HepG2 (cell line): Measurements from ENCODE around the gene MXRA8. TPM values are rescaled to one million over a fixed set of nuclear protein-coding genes. Genes with fewer than 3 reads are reported as not detected.

ENCODE experiments used
- CTCF ChIP-seq: sonication (generic); formaldehyde crosslinking; IDR thresholded peaks from 2 replicates; pipeline ENCODE4 v1.5.0; 2020; ENCODE audit warnings: mild to moderate bottlenecking, missing genetic modification reagents, moderate library complexity
- FOXK1 ChIP-seq: sonication (generic); formaldehyde crosslinking; IDR thresholded peaks from 2 replicates; pipeline ENCODE4 v1.4.0; 2020; ENCODE audit warnings: low read depth, missing genetic modification reagents, borderline replicate concordance
- HCFC1 ChIP-seq: fragments of 150-350 bp; IDR thresholded peaks from 2 replicates; pipeline ENCODE4 v1.6.1; 2014; ENCODE audit warnings: low read depth, low read length
- HINFP ChIP-seq: sonication (generic); formaldehyde crosslinking; IDR thresholded peaks from 2 replicates; pipeline ENCODE4 v1.4.0; 2020; ENCODE audit warnings: low read depth, mild to moderate bottlenecking, missing genetic modification reagents
- MBD4 ChIP-seq: IDR thresholded peaks from 2 replicates; pipeline ENCODE4 v1.6.1; 2012; ENCODE audit warnings: low read length, inconsistent platforms, borderline replicate concordance
- MIER2 ChIP-seq: IDR thresholded peaks from 2 replicates; pipeline ENCODE4 v1.6.1; 2016; ENCODE audit warnings: missing biosample characterization, missing genetic modification reagents
- PATZ1 ChIP-seq: sonication (generic); formaldehyde crosslinking; IDR thresholded peaks from 2 replicates; pipeline ENCODE4 v1.4.0; 2020; ENCODE audit warnings: missing genetic modification reagents
- SMC3 ChIP-seq: IDR thresholded peaks from 2 replicates; pipeline ENCODE4 v1.6.1; 2011; ENCODE audit warnings: low read length, improper control_type of control experiment
- XBP1 ChIP-seq: sonication (generic); formaldehyde crosslinking; IDR thresholded peaks from 2 replicates; pipeline ENCODE4 v1.5.0; 2020; ENCODE audit warnings: missing genetic modification reagents
- ZBED4 ChIP-seq: sonication (generic); formaldehyde crosslinking; IDR thresholded peaks from 2 replicates; pipeline ENCODE4 v1.4.0; 2020; ENCODE audit warnings: missing genetic modification reagents, borderline replicate concordance
- ZFP82 ChIP-seq: sonication (generic); formaldehyde crosslinking; IDR thresholded peaks from 2 replicates; pipeline ENCODE4 v1.5.1; 2020; ENCODE audit warnings: mild to moderate bottlenecking, missing genetic modification reagents, borderline replicate concordance
- ZKSCAN8 ChIP-seq: IDR thresholded peaks from 2 replicates; pipeline ENCODE4 v1.6.1; 2016; ENCODE audit warnings: borderline replicate concordance, missing genetic modification reagents, missing compliant biosample characterization
- ZMYM3 ChIP-seq: sonication (generic); formaldehyde crosslinking; IDR thresholded peaks from 2 replicates; pipeline ENCODE4 v1.5.1; 2020; ENCODE audit warnings: mild to moderate bottlenecking, missing genetic modification reagents
- ZNF234 ChIP-seq: sonication (generic); formaldehyde crosslinking; conservative IDR thresholded peaks from 2 replicates; pipeline ENCODE4 v1.5.1; 2020; ENCODE audit warnings: mild to moderate bottlenecking, missing genetic modification reagents
- ZNF30 ChIP-seq: sonication (generic); formaldehyde crosslinking; IDR thresholded peaks from 2 replicates; pipeline ENCODE4 v1.5.0; 2020; ENCODE audit warnings: mild to moderate bottlenecking, missing genetic modification reagents
- ZNF703 ChIP-seq: sonication (generic); formaldehyde crosslinking; IDR thresholded peaks from 2 replicates; pipeline ENCODE4 v1.5.1; 2020; ENCODE audit warnings: missing genetic modification reagents, mild to moderate bottlenecking, moderate library complexity, borderline replicate concordance
- ZNF773 ChIP-seq: sonication (generic); formaldehyde crosslinking; IDR thresholded peaks from 2 replicates; pipeline ENCODE4 v1.4.0; 2020; ENCODE audit warnings: missing genetic modification reagents, borderline replicate concordance
- ZNF883 ChIP-seq: sonication (generic); formaldehyde crosslinking; IDR thresholded peaks from 2 replicates; pipeline ENCODE4 v1.5.1; 2020; ENCODE audit warnings: mild to moderate bottlenecking, missing genetic modification reagents; ENCODE audit errors: not compliant biosample characterization
- polyA plus RNA-seq, 8 experiments: library from polyadenylated mRNA; depleted of rRNA in 3 of 8; stranded (reverse) in 7 of 8; unstranded in 1 of 8; fragments of >200 nt; fragmentation: Illumina TruSeq in 4 of 8; extraction: Trizol in 4 of 8; gene quantifications; 2 replicates each; pipeline versions ENCODE4 v1.2.1 to v1.2.3, GENCODE V29; 2011 to 2016; ENCODE audit warnings: low read depth in 4 of 8, missing spikeins in 1 of 8, mixed read lengths in 1 of 8; ENCODE audit not compliant: insufficient read depth in 1 of 8
- total RNA-seq, 5 experiments: library from RNA; depleted of rRNA; stranded (reverse); fragments of >200 nt; fragmentation: Illumina TruSeq; extraction: Trizol; gene quantifications; 2 replicates each; pipeline ENCODE4 v1.2.3, GENCODE V29; 2016; ENCODE audit warnings: low read depth in 1 of 5
- TF ChIP-seq, protein P1 (sequence below): sonication (generic); formaldehyde crosslinking; IDR thresholded peaks from 2 replicates; pipeline ENCODE4 v1.4.0; 2020; ENCODE audit warnings: low read depth, mild to moderate bottlenecking, missing genetic modification reagents

Gene MXRA8
- total and polyA plus RNA-seq, 2 of the 13 experiments (the other 11 are each of a cell fraction or from before 2014, with no cell fraction given), result 19.8 to 44.8 TPM

GRCh38 chr1:1359664-1360468 is 1.5 kb upstream of the MXRA8 start (continued):
- no peak for TF ChIP-seq MIER2 (CRISPR knock-in tag)
- no peak for TF ChIP-seq ZKSCAN8
- peak; percentile 31 for TF ChIP-seq CTCF (CRISPR knock-in tag)
- 0 out of 2 replicates have a peak, but pooled peaks have one; percentile 63 for TF ChIP-seq ZNF703 (CRISPR knock-in tag)
- TF ChIP-seq PATZ1 (CRISPR knock-in tag), result peak; percentile 86
- TF ChIP-seq FOXK1, result no peak
- TF ChIP-seq ZBED4 (CRISPR knock-in tag), result no peak
- TF ChIP-seq ZNF234 (CRISPR knock-in tag), result no peak
- TF ChIP-seq ZFP82 (CRISPR knock-in tag), result no peak
- TF ChIP-seq HCFC1, result no peak
- no peak for TF ChIP-seq ZNF30 (CRISPR knock-in tag)
- TF ChIP-seq ZNF883 (CRISPR knock-in tag), result peak; percentile 46
- no peak for TF ChIP-seq XBP1 (CRISPR knock-in tag)
- no peak for TF ChIP-seq ZMYM3 (CRISPR knock-in tag)
- no peak for TF ChIP-seq SMC3
- 0 out of 2 replicates have a peak, but pooled peaks have one; percentile 65 for TF ChIP-seq HINFP (CRISPR knock-in tag)
- TF ChIP-seq MBD4, result no peak
- no peak for TF ChIP-seq ZNF773 (CRISPR knock-in tag)
- TF ChIP-seq, protein P1, sequence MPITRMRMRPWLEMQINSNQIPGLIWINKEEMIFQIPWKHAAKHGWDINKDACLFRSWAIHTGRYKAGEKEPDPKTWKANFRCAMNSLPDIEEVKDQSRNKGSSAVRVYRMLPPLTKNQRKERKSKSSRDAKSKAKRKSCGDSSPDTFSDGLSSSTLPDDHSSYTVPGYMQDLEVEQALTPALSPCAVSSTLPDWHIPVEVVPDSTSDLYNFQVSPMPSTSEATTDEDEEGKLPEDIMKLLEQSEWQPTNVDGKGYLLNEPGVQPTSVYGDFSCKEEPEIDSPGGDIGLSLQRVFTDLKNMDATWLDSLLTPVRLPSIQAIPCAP, result no peak
